Mesothelial cell of epicardium (in vitro differentiated cells): ENCODE results near the gene METTL17. TPM values are rescaled to one million over a fixed set of nuclear protein-coding genes. Genes with fewer than 3 reads are reported as not detected.
"Not testable (repeated sequence)": the region's sequence is repeated elsewhere in the genome, so short reads cannot be mapped to it uniquely, and the experiment has no call there.

Experiments
- DNase-seq, 2 experiments: peaks; one replicate each; pipeline ENCODE4 v3.0.0; 2021; ENCODE audit warnings: low spot score in 2 of 2; ENCODE audit not compliant: unreplicated experiment in 2 of 2
- H3K27ac Mint-ChIP-seq: 2 replicates; pipeline ENCODE4 v1.8.0; 2021; ENCODE audit warnings: mixed read lengths
- H3K27me3 Mint-ChIP-seq: 2 replicates; pipeline ENCODE4 v1.8.0; 2021; ENCODE audit warnings: low read depth, mixed read lengths
- H3K36me3 Mint-ChIP-seq: 2 replicates; pipeline ENCODE4 v1.8.0; 2021; ENCODE audit warnings: mixed read lengths
- H3K4me1 Mint-ChIP-seq: 2 replicates; pipeline ENCODE4 v1.8.0; 2021; ENCODE audit warnings: mixed read lengths
- H3K4me3 Mint-ChIP-seq: 2 replicates; pipeline ENCODE4 v1.8.0; 2021; ENCODE audit warnings: mild to moderate bottlenecking, moderate library complexity, mixed read lengths
- H3K9me3 Mint-ChIP-seq: 2 replicates; pipeline ENCODE4 v1.8.0; 2021; ENCODE audit warnings: mixed read lengths
- CTCF ChIP-seq: fragments of 200-600 bp; sonication (generic); IDR thresholded peaks from one replicate; pipeline ENCODE4 v1.5.0; 2021; ENCODE audit warnings: antibody characterized with exemption; ENCODE audit not compliant: unreplicated experiment
- total RNA-seq: library from RNA; stranded (reverse); gene quantifications from 3 replicates; pipeline ENCODE4 v1.2.1, GENCODE V29; 2021

Gene METTL17
- total RNA-seq, 1 donor from 2014 or later = 72.4 TPM

DNA sequence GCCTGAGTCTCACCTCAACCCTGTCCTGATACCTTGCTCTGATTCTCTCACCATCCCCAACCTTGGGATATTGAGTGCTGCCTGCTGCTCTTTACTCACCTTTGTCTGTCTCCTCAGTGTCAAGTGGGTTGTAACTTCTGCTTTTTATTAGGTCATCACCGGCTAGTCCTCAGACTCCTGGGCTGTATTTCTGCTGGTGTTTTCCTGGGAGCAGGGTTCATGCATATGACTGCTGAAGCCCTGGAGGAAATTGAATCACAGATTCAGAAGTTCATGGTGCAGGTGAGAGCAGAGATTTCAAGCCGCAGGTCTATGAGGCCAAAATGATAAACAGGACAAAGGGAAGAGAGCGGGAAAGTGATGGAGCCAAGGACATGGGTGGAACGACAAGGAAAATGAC lies 9.8 kb downstream of the METTL17 start:
- Mint-ChIP-seq H3K9me3 (no peaks in the 10 kb centered on the region), H3K27ac (peak overlapping the region; percentile 95), H3K27me3 (no peaks in the 10 kb centered on the region), H3K4me3 (peak overlapping the region; percentile 61), H3K4me1 (peaks cover 74% of the 10 kb centered on the region), H3K36me3 (peaks cover 16% of the 10 kb centered on the region)
- TF ChIP-seq CTCF = no peak
- DNase-seq = no peak

DNA sequence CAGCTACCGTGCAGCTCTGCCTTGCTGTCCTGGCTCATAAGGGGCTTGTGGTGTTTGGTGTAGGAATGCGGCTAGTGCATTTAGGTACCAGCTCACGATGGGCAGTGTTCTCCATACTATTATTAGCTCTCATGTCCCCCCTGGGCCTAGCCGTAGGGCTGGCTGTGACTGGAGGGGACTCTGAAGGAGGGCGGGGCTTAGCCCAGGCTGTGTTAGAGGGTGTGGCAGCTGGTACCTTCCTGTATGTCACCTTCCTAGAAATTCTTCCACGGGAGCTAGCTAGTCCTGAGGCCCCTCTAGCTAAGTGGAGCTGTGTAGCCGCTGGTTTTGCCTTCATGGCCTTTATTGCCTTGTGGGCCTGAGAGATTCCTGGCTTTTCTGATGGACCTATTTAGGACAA lies 11.4 kb downstream of the METTL17 start:
- TF ChIP-seq CTCF = no peak
- Mint-ChIP-seq H3K4me3 (no peak overlapping the region), H3K27ac (no peak overlapping the region), H3K36me3 (no peaks in the 10 kb centered on the region), H3K9me3 (no peaks in the 10 kb centered on the region), H3K4me1 (peaks cover 64% of the 10 kb centered on the region), H3K27me3 (no peaks in the 10 kb centered on the region)
- DNase-seq = no peak

DNA sequence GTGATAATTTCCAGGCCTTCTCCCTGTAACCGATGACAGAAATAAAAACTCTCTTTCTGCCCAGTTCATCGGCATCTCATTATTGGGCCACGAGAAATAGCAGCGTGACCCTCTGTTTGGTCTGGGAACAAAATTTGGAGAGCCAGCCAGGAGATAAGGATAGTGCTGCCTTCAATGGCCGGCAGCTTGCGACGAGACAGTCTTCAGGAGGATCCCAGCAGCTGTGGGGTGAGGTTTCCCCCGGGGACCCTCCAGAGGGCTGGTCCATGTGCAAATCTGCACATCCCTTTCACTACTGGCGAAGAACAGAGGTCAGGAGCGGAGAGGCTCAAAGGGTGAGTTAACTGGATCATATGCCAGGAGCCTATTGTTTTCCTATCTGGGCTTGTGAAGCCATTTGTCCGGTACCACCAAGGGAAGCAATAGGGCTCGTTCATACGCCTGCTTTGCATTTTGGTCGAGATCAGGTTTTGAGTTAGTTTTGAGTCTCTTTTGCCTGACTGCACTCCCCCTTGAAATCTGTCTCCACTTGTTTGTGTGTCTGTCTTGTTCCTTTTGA lies 14.1 kb downstream of the METTL17 start:
- no peak for DNase-seq
- Mint-ChIP-seq H3K4me3 (peak overlapping the region; percentile 49), H3K4me1 (peaks cover 51% of the 10 kb centered on the region), H3K36me3 (no peaks in the 10 kb centered on the region), H3K27me3 (no peaks in the 10 kb centered on the region), H3K9me3 (no peaks in the 10 kb centered on the region), H3K27ac (peak overlapping the region; percentile 91)
- TF ChIP-seq CTCF = no peak

DNA sequence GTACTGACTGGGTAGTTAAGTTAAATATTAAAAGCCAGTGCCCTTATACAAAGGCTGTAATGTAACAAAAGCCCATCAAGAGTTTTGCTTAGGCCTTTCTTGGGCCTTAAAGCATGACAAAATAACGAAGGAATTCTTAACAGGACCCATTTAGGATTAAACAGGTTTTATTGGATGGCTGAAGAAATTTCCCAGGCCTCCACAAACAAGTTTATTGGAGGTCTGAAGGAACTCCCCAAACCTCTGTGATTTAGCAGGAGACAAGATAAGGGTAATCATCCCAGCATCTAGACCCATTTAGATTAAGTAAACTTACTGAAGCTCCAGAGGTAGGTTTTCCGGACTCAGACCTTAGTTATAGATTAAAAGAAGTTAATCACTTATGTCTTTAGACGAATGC lies 19.9 kb downstream of the METTL17 start:
- Mint-ChIP-seq H3K27ac (peak overlapping the region; percentile 84), H3K4me1 (peaks cover 34% of the 10 kb centered on the region)
- not testable (repeated sequence) for H3K36me3 Mint-ChIP-seq, H3K9me3 Mint-ChIP-seq, H3K4me3 Mint-ChIP-seq, DNase-seq, H3K27me3 Mint-ChIP-seq

GRCh38 chr14:21011136-21011535 lies 21.4 kb downstream of the METTL17 start:
- Mint-ChIP-seq H3K36me3 (no peaks in the 10 kb centered on the region), H3K27me3 (no peaks in the 10 kb centered on the region), H3K4me1 (peaks cover 37% of the 10 kb centered on the region), H3K4me3 (no peak overlapping the region), H3K9me3 (no peaks in the 10 kb centered on the region), H3K27ac (peak overlapping the region; percentile 7)
- no peak for TF ChIP-seq CTCF
- DNase-seq = no peak

- peak; percentile 72 to 91 for DNase-seq
- peak; percentile 93 for TF ChIP-seq CTCF
- H3K4me3 Mint-ChIP-seq = no peak overlapping the region
- H3K4me1 Mint-ChIP-seq = peaks cover 20% of the 10 kb centered on the region
- H3K9me3 Mint-ChIP-seq = no peaks in the 10 kb centered on the region
- no peak overlapping the region for H3K27ac Mint-ChIP-seq
- no peaks in the 10 kb centered on the region for H3K27me3 Mint-ChIP-seq
- peaks cover 14% of the 10 kb centered on the region for H3K36me3 Mint-ChIP-seq
Observed at GRCh38 chr14:21014761-21015190, 25.0 kb downstream of the METTL17 start.
